Mesothelial cell of epicardium (in vitro differentiated cells): Measurements from ENCODE around the gene NDUFS2. TPM values are rescaled to one million over a fixed set of nuclear protein-coding genes. Genes with fewer than 3 reads are reported as not detected.

Source experiments
- DNase-seq, 2 experiments: peaks; one replicate each; pipeline ENCODE4 v3.0.0; 2021; ENCODE audit warnings: low spot score in 2 of 2; ENCODE audit not compliant: unreplicated experiment in 2 of 2
- H3K27ac Mint-ChIP-seq: 2 replicates; pipeline ENCODE4 v1.8.0; 2021; ENCODE audit warnings: mixed read lengths
- H3K27me3 Mint-ChIP-seq: 2 replicates; pipeline ENCODE4 v1.8.0; 2021; ENCODE audit warnings: low read depth, mixed read lengths
- H3K36me3 Mint-ChIP-seq: 2 replicates; pipeline ENCODE4 v1.8.0; 2021; ENCODE audit warnings: mixed read lengths
- H3K4me1 Mint-ChIP-seq: 2 replicates; pipeline ENCODE4 v1.8.0; 2021; ENCODE audit warnings: mixed read lengths
- H3K4me3 Mint-ChIP-seq: 2 replicates; pipeline ENCODE4 v1.8.0; 2021; ENCODE audit warnings: mild to moderate bottlenecking, moderate library complexity, mixed read lengths
- H3K9me3 Mint-ChIP-seq: 2 replicates; pipeline ENCODE4 v1.8.0; 2021; ENCODE audit warnings: mixed read lengths
- CTCF ChIP-seq: fragments of 200-600 bp; sonication (generic); IDR thresholded peaks from one replicate; pipeline ENCODE4 v1.5.0; 2021; ENCODE audit warnings: antibody characterized with exemption; ENCODE audit not compliant: unreplicated experiment
- total RNA-seq: library from RNA; stranded (reverse); gene quantifications from 3 replicates; pipeline ENCODE4 v1.2.1, GENCODE V29; 2021

The NDUFS2 gene
- total RNA-seq, 1 donor from 2014 or later, result 70.1 TPM

GRCh38 chr1:161258439-161259344 is 56.5 kb downstream of the NDUFS2 start, which contains the start of gene PCP4L1:
Gene PCP4L1 (plus strand): TSS chr1:161258745. CDS start chr1:161258975, 230 bp downstream.
- Mint-ChIP-seq H3K27ac (no peak within 1 kb of the TSS), H3K27me3 (peaks cover 57% of the 10 kb centered on the region), H3K4me3 (peak within 1 kb of the TSS; percentile 58), H3K9me3 (peaks cover 20% of the 10 kb centered on the region), H3K4me1 (peaks cover 7% of the 10 kb centered on the region), H3K36me3 (peaks cover 7% of the 10 kb centered on the region)
- DNase-seq, result peak in 1 of 2 experiments; percentile 50
- TF ChIP-seq CTCF, result no peak

GRCh38 chr1:161259345-161259702 is 57.2 kb downstream of the NDUFS2 start:
- H3K36me3 Mint-ChIP-seq, result peaks cover 7% of the 10 kb centered on the region
- DNase-seq, result no peak
- peaks cover 7% of the 10 kb centered on the region for H3K4me1 Mint-ChIP-seq
- peaks cover 20% of the 10 kb centered on the region for H3K9me3 Mint-ChIP-seq
- peak overlapping the region; percentile 58 for H3K4me3 Mint-ChIP-seq
- no peak overlapping the region for H3K27ac Mint-ChIP-seq
- TF ChIP-seq CTCF, result no peak
- H3K27me3 Mint-ChIP-seq, result peaks cover 57% of the 10 kb centered on the region

GRCh38 chr1:161259765-161260164 is 57.6 kb downstream of the NDUFS2 start:
- H3K9me3 Mint-ChIP-seq, result peaks cover 20% of the 10 kb centered on the region
- TF ChIP-seq CTCF, result no peak
- H3K36me3 Mint-ChIP-seq, result peaks cover 7% of the 10 kb centered on the region
- peaks cover 57% of the 10 kb centered on the region for H3K27me3 Mint-ChIP-seq
- no peak overlapping the region for H3K27ac Mint-ChIP-seq
- H3K4me3 Mint-ChIP-seq, result no peak overlapping the region
- DNase-seq, result no peak
- H3K4me1 Mint-ChIP-seq, result peaks cover 7% of the 10 kb centered on the region

- Mint-ChIP-seq H3K4me3 (no peak overlapping the region), H3K36me3 (peaks cover 7% of the 10 kb centered on the region), H3K4me1 (peaks cover 7% of the 10 kb centered on the region), H3K27ac (no peak overlapping the region), H3K9me3 (peaks cover 17% of the 10 kb centered on the region), H3K27me3 (peaks cover 55% of the 10 kb centered on the region)
- TF ChIP-seq CTCF, result no peak
- no peak for DNase-seq
Measured at GRCh38 chr1:161260376-161261260, 58.5 kb downstream of the NDUFS2 start.

GRCh38 chr1:161261261-161262235 is 59.4 kb downstream of the NDUFS2 start:
- no peak for DNase-seq
- no peak overlapping the region for H3K27ac Mint-ChIP-seq
- peaks cover 9% of the 10 kb centered on the region for H3K4me1 Mint-ChIP-seq
- H3K4me3 Mint-ChIP-seq, result no peak overlapping the region
- H3K27me3 Mint-ChIP-seq, result peaks cover 53% of the 10 kb centered on the region
- no peak for TF ChIP-seq CTCF
- H3K36me3 Mint-ChIP-seq, result peaks cover 7% of the 10 kb centered on the region
- H3K9me3 Mint-ChIP-seq, result peaks cover 10% of the 10 kb centered on the region
